Caco-2 (cell line): ENCODE measurements around the gene MT1M. TPM values are rescaled to one million over a fixed set of nuclear protein-coding genes. Genes with fewer than 3 reads are reported as not detected.

ENCODE experiments used
- BruUV-seq: library from RNA; stranded (reverse); fragments of 400-500 nt; replicated peaks from 2 replicates; lab custom pipeline; 2021; lab: Mats Ljungman, UMichigan
- CTCF ChIA-PET: fragments of 300-600 bp; sonication (Branson Sonifier 250); formaldehyde crosslinking; loops from one replicate; lab custom pipeline; 2022; ENCODE audit warnings: antibody characterized with exemption; lab: Charles Lee
- POLR2A ChIA-PET: fragments of 300-600 bp; sonication (Branson Sonifier 250); formaldehyde crosslinking; loops from one replicate; lab custom pipeline; 2022; ENCODE audit warnings: antibody characterized with exemption; lab: Charles Lee
- DNase-seq, 2 experiments: peaks; one replicate each; pipeline versions ENCODE4 v3.0.0 to v3.0.0-alpha.2; 2020 to 2022
- H3K27me3 ChIP-seq: replicated peaks from 2 replicates; pipeline ENCODE4 v1.6.0; 2011; ENCODE audit warnings: low read length; ENCODE audit not compliant: control insufficient read depth, insufficient read depth
- H3K36me3 ChIP-seq: 2 replicates; pipeline ENCODE4 v1.5.1; 2011; ENCODE audit warnings: low read length; ENCODE audit not compliant: control insufficient read depth, insufficient read depth
- H3K4me1 ChIP-seq: fragments of 250-450 bp; sonication (Bioruptor Pico); 2 replicates; pipeline ENCODE4 v1.5.1; 2020; ENCODE audit warnings: mild to moderate bottlenecking
- H3K4me3 ChIP-seq: 2 replicates; pipeline ENCODE4 v1.5.1; 2011; ENCODE audit warnings: low read depth, mild to moderate bottlenecking, control low read depth, low read length
- H3K9me3 ChIP-seq: fragments of 250-450 bp; sonication (Bioruptor Pico); 2 replicates; pipeline ENCODE4 v1.5.1; 2020; ENCODE audit warnings: mild to moderate bottlenecking, moderate library complexity
- H3K27ac Mint-ChIP-seq: one replicate; pipeline ENCODE4 v1.8.0; 2022; ENCODE audit warnings: mixed read lengths; ENCODE audit not compliant: unreplicated experiment
- H3K27me3 Mint-ChIP-seq: one replicate; pipeline ENCODE4 v1.8.0; 2022; ENCODE audit warnings: mixed read lengths; ENCODE audit not compliant: insufficient read depth, unreplicated experiment
- H3K36me3 Mint-ChIP-seq: one replicate; pipeline ENCODE4 v1.8.0; 2022; ENCODE audit warnings: mild to moderate bottlenecking, mixed read lengths; ENCODE audit not compliant: insufficient read depth, unreplicated experiment
- H3K4me1 Mint-ChIP-seq: one replicate; pipeline ENCODE4 v1.8.0; 2022; ENCODE audit warnings: low read depth, mixed read lengths; ENCODE audit not compliant: unreplicated experiment
- H3K4me3 Mint-ChIP-seq: one replicate; pipeline ENCODE4 v1.8.0; 2022; ENCODE audit warnings: mild to moderate bottlenecking, moderate library complexity, mixed read lengths; ENCODE audit not compliant: unreplicated experiment
- H3K9me3 Mint-ChIP-seq: one replicate; pipeline ENCODE4 v1.8.0; 2022; ENCODE audit warnings: mixed read lengths; ENCODE audit not compliant: unreplicated experiment
- intact Hi-C: fragments of 100-400 bp; cut with micrococcal nuclease; formaldehyde crosslinking; loops from one replicate; pipeline ENCODE4 v1.10.0; 2022; ENCODE audit not compliant: unreplicated experiment
- total RNA-seq: library from RNA; stranded (reverse); gene quantifications from 2 replicates; pipeline ENCODE4 v1.2.3, GENCODE V29; 2022
- TF ChIP-seq, protein P1 (sequence below), 2 experiments: fragments of 200-600 bp in 1 of 2; IDR thresholded peaks; 1 replicate in 1 of 2; 2 replicates in 1 of 2; pipeline versions ENCODE4 v1.5.1 to v1.8.0; 2011 to 2022; ENCODE audit warnings: antibody characterized with exemption in 1 of 2, control low read depth in 1 of 2, inconsistent platforms in 1 of 2, low read depth in 1 of 2, low read length in 1 of 2, mild to moderate bottlenecking in 1 of 2, moderate library complexity in 1 of 2; ENCODE audit not compliant: insufficient read depth in 1 of 2, severe bottlenecking in 1 of 2, unreplicated experiment in 1 of 2

MT1M gene
- total RNA-seq, 1 experiment from 2014 or later: not detected

- no peaks in the 10 kb centered on the region; the same call in none of the 2 replicates for H3K27me3 ChIP-seq
- ChIA-PET CTCF (no interaction called here), POLR2A (no interaction called here)
- TF ChIP-seq, protein P1, sequence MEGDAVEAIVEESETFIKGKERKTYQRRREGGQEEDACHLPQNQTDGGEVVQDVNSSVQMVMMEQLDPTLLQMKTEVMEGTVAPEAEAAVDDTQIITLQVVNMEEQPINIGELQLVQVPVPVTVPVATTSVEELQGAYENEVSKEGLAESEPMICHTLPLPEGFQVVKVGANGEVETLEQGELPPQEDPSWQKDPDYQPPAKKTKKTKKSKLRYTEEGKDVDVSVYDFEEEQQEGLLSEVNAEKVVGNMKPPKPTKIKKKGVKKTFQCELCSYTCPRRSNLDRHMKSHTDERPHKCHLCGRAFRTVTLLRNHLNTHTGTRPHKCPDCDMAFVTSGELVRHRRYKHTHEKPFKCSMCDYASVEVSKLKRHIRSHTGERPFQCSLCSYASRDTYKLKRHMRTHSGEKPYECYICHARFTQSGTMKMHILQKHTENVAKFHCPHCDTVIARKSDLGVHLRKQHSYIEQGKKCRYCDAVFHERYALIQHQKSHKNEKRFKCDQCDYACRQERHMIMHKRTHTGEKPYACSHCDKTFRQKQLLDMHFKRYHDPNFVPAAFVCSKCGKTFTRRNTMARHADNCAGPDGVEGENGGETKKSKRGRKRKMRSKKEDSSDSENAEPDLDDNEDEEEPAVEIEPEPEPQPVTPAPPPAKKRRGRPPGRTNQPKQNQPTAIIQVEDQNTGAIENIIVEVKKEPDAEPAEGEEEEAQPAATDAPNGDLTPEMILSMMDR (IDR thresholded peaks at IDR 0.05; ENCODE audit: insufficient read depth in 1 of 2, low read depth in 1 of 2, low read length in 1 of 2, severe bottlenecking in 1 of 2, unreplicated experiment in 1 of 2): no peak
- no peaks in the 10 kb centered on the region for H3K36me3 Mint-ChIP-seq
- no peak overlapping the region for H3K4me3 Mint-ChIP-seq
- H3K4me1 ChIP-seq: 0 out of 2 replicates have a peak, but pooled peaks cover 5% of the 10 kb centered on the region
- H3K4me3 ChIP-seq: no peak overlapping the region
- no peaks in the 10 kb centered on the region for H3K36me3 ChIP-seq
- no peak for DNase-seq
- intact Hi-C loops: no loop called here
- peaks cover 8% of the 10 kb centered on the region for H3K27me3 Mint-ChIP-seq
- H3K9me3 ChIP-seq: no peaks in the 10 kb centered on the region
- H3K9me3 Mint-ChIP-seq: no peaks in the 10 kb centered on the region
- no TSS peak for BruUV-seq
- H3K27ac Mint-ChIP-seq: peak overlapping the region; percentile 10
- H3K4me1 Mint-ChIP-seq: peaks cover 17% of the 10 kb centered on the region
Observed at GRCh38 chr16:56613706-56614105, 18.8 kb upstream of the MT1M start.

DNA sequence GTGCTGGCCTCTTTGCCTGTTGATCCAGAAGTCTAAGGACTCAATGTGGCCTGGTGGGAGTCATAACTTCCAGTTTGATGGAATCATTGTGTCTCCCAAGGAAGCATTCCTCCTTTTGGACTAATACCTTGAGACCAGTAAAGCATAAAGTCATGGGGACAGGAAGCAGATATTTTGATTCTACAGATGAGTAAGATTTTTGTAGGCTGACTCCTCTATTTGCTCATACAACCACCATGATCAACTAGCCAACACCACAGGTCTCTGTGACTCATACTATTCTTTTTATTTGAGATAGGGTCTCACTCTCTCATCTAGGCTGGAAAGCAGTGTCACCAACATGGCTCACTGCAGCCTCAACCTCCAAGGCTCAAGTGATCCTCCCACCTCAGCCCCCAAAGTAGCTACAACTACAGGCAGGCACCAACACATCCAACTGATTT is 17.9 kb upstream of the MT1M start:
- H3K4me3 ChIP-seq: no peak overlapping the region
- no peaks in the 10 kb centered on the region for H3K4me1 ChIP-seq
- CTCF ChIA-PET: no interaction called here
- intact Hi-C loops: no loop called here
- no peak for DNase-seq
- POLR2A ChIA-PET: no interaction called here
- H3K27me3 ChIP-seq: no peaks in the 10 kb centered on the region; the same call in 1 of the 2 replicates
- H3K9me3 ChIP-seq: no peaks in the 10 kb centered on the region
- H3K36me3 ChIP-seq: no peaks in the 10 kb centered on the region
- Mint-ChIP-seq H3K36me3 (no peaks in the 10 kb centered on the region), H3K9me3 (no peaks in the 10 kb centered on the region), H3K4me1 (peaks cover 9% of the 10 kb centered on the region), H3K4me3 (no peak overlapping the region), H3K27ac (peak overlapping the region; percentile 10), H3K27me3 (peaks cover 12% of the 10 kb centered on the region)
- TF ChIP-seq, protein P1 (IDR thresholded peaks at IDR 0.05; ENCODE audit: insufficient read depth in 1 of 2, low read depth in 1 of 2, low read length in 1 of 2, severe bottlenecking in 1 of 2, unreplicated experiment in 1 of 2): no peak
- no TSS peak for BruUV-seq

DNA sequence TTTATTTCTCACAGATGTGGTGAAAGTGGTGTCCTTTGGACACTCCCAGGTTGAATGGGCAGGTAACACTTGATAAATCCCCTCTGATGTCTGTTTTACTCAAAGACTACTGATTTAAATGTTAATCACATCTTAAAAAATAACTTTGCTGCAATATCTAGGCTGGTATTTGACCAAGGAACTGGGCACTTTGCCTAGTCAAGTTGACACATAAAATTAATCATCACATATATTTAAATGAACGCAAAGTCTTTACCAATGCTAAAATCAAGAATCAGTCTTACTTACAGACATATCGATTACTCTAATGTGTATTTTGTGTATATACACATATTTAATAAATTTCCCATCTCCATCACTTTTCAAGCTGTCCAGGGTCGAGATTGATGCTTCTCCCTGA is 17.1 kb upstream of the MT1M start:
- peaks cover 11% of the 10 kb centered on the region for H3K27me3 Mint-ChIP-seq
- H3K4me1 Mint-ChIP-seq: peaks cover 7% of the 10 kb centered on the region
- H3K36me3 Mint-ChIP-seq: no peaks in the 10 kb centered on the region
- TF ChIP-seq, protein P1 (IDR thresholded peaks at IDR 0.05; ENCODE audit: insufficient read depth in 1 of 2, low read depth in 1 of 2, low read length in 1 of 2, severe bottlenecking in 1 of 2, unreplicated experiment in 1 of 2): no peak
- BruUV-seq: no TSS peak
- no peak overlapping the region for H3K27ac Mint-ChIP-seq
- Histone ChIP-seq H3K36me3 (no peaks in the 10 kb centered on the region), H3K27me3 (no peaks in the 10 kb centered on the region; the same call in 1 of the 2 replicates), H3K4me1 (no peaks in the 10 kb centered on the region), H3K4me3 (no peak overlapping the region), H3K9me3 (no peaks in the 10 kb centered on the region)
- intact Hi-C loops: no loop called here
- CTCF ChIA-PET: no interaction called here
- DNase-seq: no peak
- H3K4me3 Mint-ChIP-seq: no peak overlapping the region
- no peaks in the 10 kb centered on the region for H3K9me3 Mint-ChIP-seq
- POLR2A ChIA-PET: no interaction called here
